Endothelial cell of umbilical vein (primary cell): Measurements from ENCODE around the gene CHN2. TPM values are rescaled to one million over a fixed set of nuclear protein-coding genes. Genes with fewer than 3 reads are reported as not detected.

Experiments used
- BruUV-seq: library from RNA; stranded (reverse); fragments of 400-500 nt; replicated peaks from 2 replicates; lab custom pipeline; 2021; lab: Mats Ljungman, UMichigan
- CTCF ChIA-PET: fragments of 300-600, 350-600 bp; sonication (Branson Sonifier 250); formaldehyde crosslinking; loops from one replicate; lab custom pipeline; 2021; ENCODE audit warnings: antibody characterized with exemption, inconsistent platforms; lab: Charles Lee
- POLR2A ChIA-PET: fragments of 300-600, 350-600 bp; sonication (Branson Sonifier 250); formaldehyde crosslinking; loops from one replicate; lab custom pipeline; 2021; ENCODE audit warnings: antibody characterized with exemption, inconsistent platforms; lab: Charles Lee
- DNase-seq: peaks from one replicate; pipeline ENCODE4 v3.0.0-alpha.2; 2011; ENCODE audit warnings: low read depth, low spot score
- FAIRE-seq: peaks from 2 replicates; lab custom pipeline; 2011; peaks lifted over from hg19 to GRCh38; lab: Jason Lieb, UNC
- H2AFZ ChIP-seq: 2 replicates; pipeline ENCODE4 v1.6.0; 2012; ENCODE audit warnings: low read depth, low read length, control low read depth, inconsistent platforms
- H3K27ac ChIP-seq: 2 replicates; pipeline ENCODE4 v1.5.1; 2011; ENCODE audit warnings: low read depth, mild to moderate bottlenecking, control low read depth, low read length, moderate library complexity; ENCODE audit not compliant: insufficient read depth
- H3K27me3 ChIP-seq, 2 experiments: 2 replicates each; pipeline versions ENCODE4 v1.6.0 to v1.6.1; 2011; ENCODE audit warnings: low read length in 2 of 2, mixed read lengths in 1 of 2; ENCODE audit not compliant: control insufficient read depth in 2 of 2, insufficient read depth in 2 of 2
- H3K36me3 ChIP-seq, 2 experiments: 2 replicates in 1 of 2; 3 replicates in 1 of 2; pipeline ENCODE4 v1.5.1; 2011; ENCODE audit warnings: low read length in 2 of 2, mild to moderate bottlenecking in 1 of 2, moderate library complexity in 1 of 2; ENCODE audit not compliant: control insufficient read depth in 2 of 2, insufficient read depth in 2 of 2; ENCODE audit errors: extremely low read depth in 1 of 2
- H3K4me1 ChIP-seq: 3 replicates; pipeline ENCODE4 v1.5.1; 2011; ENCODE audit warnings: mild to moderate bottlenecking, low read length; ENCODE audit not compliant: control insufficient read depth, insufficient read depth; ENCODE audit errors: extremely low read depth
- H3K4me2 ChIP-seq: 2 replicates; pipeline ENCODE4 v1.6.1; 2011; ENCODE audit warnings: low read length, control low read depth, mixed read lengths; ENCODE audit not compliant: insufficient read depth
- H3K4me3 ChIP-seq, 3 experiments: fragments of 200-600 bp in 1 of 3; sonication (generic), shearing (Covaris generic) in 1 of 3; replicated peaks in 1 of 3; 2 replicates each; pipeline ENCODE4 v1.5.1; 2011 to 2016; ENCODE audit warnings: control low read depth in 3 of 3, low read length in 3 of 3, mild to moderate bottlenecking in 2 of 3, inconsistent platforms in 1 of 3, low read depth in 1 of 3, moderate library complexity in 1 of 3; ENCODE audit not compliant: insufficient read depth in 1 of 3
- H3K79me2 ChIP-seq: 2 replicates; pipeline ENCODE4 v1.6.0; 2012; ENCODE audit warnings: low read length, inconsistent platforms; ENCODE audit not compliant: control insufficient read depth, insufficient read depth
- H3K9ac ChIP-seq: replicated peaks from 2 replicates; pipeline ENCODE3; 2011; ENCODE audit warnings: low read length, control low read depth; ENCODE audit not compliant: insufficient read depth; ENCODE audit errors: extremely low read depth
- H3K9me1 ChIP-seq: replicated peaks from 3 replicates; pipeline ENCODE4 v1.6.0; 2011; ENCODE audit warnings: mild to moderate bottlenecking, low read length; ENCODE audit not compliant: control insufficient read depth, insufficient read depth; ENCODE audit errors: extremely low read depth
- H3K9me3 ChIP-seq: replicated peaks from 2 replicates; pipeline ENCODE4 v1.5.1; 2012; ENCODE audit warnings: low read length, inconsistent platforms; ENCODE audit not compliant: control insufficient read depth, insufficient read depth
- H4K20me1 ChIP-seq: replicated peaks from 2 replicates; pipeline ENCODE3; 2011; ENCODE audit warnings: mild to moderate bottlenecking, low read length; ENCODE audit not compliant: control insufficient read depth, insufficient read depth; ENCODE audit errors: extremely low read depth
- EZH2 ChIP-seq: IDR thresholded peaks from 2 replicates; pipeline ENCODE4 v1.6.1; 2012; ENCODE audit warnings: borderline replicate concordance, low read depth, mild to moderate bottlenecking, moderate library complexity, low read length, inconsistent platforms; ENCODE audit not compliant: severe bottlenecking
- FOS ChIP-seq: IDR thresholded peaks from 2 replicates; pipeline ENCODE4 v1.6.1; 2011; ENCODE audit warnings: mild to moderate bottlenecking, low read length, moderate library complexity, borderline replicate concordance; ENCODE audit not compliant: insufficient read depth
- GATA2 ChIP-seq: IDR thresholded peaks from 2 replicates; pipeline ENCODE4 v1.7.0; 2011; ENCODE audit warnings: low read depth, mild to moderate bottlenecking, moderate library complexity, mixed read lengths, low read length; ENCODE audit not compliant: insufficient read length, insufficient read depth
- JUN ChIP-seq: IDR thresholded peaks from 2 replicates; pipeline ENCODE4 v1.6.1; 2011; ENCODE audit warnings: borderline replicate concordance, low read depth; ENCODE audit not compliant: insufficient read length, insufficient read depth
- MYC ChIP-seq: IDR thresholded peaks from one replicate; pipeline ENCODE4 v1.6.1; 2011; ENCODE audit warnings: mild to moderate bottlenecking, low read depth, low read length
- POLR2A ChIP-seq: IDR thresholded peaks from 2 replicates; pipeline ENCODE4 v1.6.1; 2012; ENCODE audit warnings: low read depth, mild to moderate bottlenecking, control low read depth, low read length
- POLR2AphosphoS5 ChIP-seq: IDR thresholded peaks from 2 replicates; pipeline ENCODE4 v1.6.1; 2012; ENCODE audit warnings: low read depth, mild to moderate bottlenecking, control low read depth, low read length, moderate library complexity; ENCODE audit not compliant: insufficient read depth
- dilution Hi-C: fragments of 300-500 bp; cut with MboI; formaldehyde crosslinking; loops from one replicate; pipeline ENCODE4 v1.15.0; 2019; ENCODE audit warnings: low sequenced_read_pairs; ENCODE audit not compliant: extremely low pct_ligation_motif_present
- intact Hi-C: fragments of 100-400 bp; cut with micrococcal nuclease; formaldehyde crosslinking; loops from one replicate; pipeline ENCODE4 v1.10.0; 2022
- polyA plus RNA-seq, 4 experiments: library from polyadenylated mRNA; depleted of rRNA in 3 of 4; stranded (reverse) in 3 of 4; unstranded in 1 of 4; fragments of >200 nt; gene quantifications; 2 replicates each; pipeline versions ENCODE4 v1.2.1 to v1.2.3, GENCODE V29; 2011 to 2012; ENCODE audit warnings: missing spikeins in 1 of 4
- total RNA-seq: library from RNA; stranded (reverse); gene quantifications from 2 replicates; pipeline ENCODE4 v1.2.3, GENCODE V29; 2021
- TF ChIP-seq, protein P1 (sequence below), 2 donors: IDR thresholded peaks; 1 replicate in 1 of 2; 2 replicates in 1 of 2; pipeline ENCODE4 v1.5.1; 2011; ENCODE audit warnings: low read length in 2 of 2, mild to moderate bottlenecking in 2 of 2, moderate library complexity in 2 of 2, control low read depth in 1 of 2, inconsistent platforms in 1 of 2, low read depth in 1 of 2; ENCODE audit not compliant: insufficient read depth in 1 of 2; ENCODE audit errors: extremely low read depth in 1 of 2
- TF ChIP-seq, protein P2 (sequence below): IDR thresholded peaks from 2 replicates; pipeline ENCODE4 v1.6.1; 2011; ENCODE audit not compliant: insufficient read depth, insufficient read length

Gene CHN2
- total and polyA plus RNA-seq, 2 donors (not counting 3 experiments of a cell fraction or from before 2014, with no cell fraction given): 1.4 to 5.0 TPM

- no peaks in the 10 kb centered on the region for H4K20me1 ChIP-seq
- no TSS peak for BruUV-seq
- no peaks in the 10 kb centered on the region for H3K9me3 ChIP-seq
- no peaks in the 10 kb centered on the region for H3K9me1 ChIP-seq
- POLR2A ChIA-PET: no interaction called here
- dilution Hi-C loops (no loop called here), intact Hi-C loops (no loop called here)
- H2AFZ ChIP-seq: no peak overlapping the region
- CTCF ChIA-PET: interaction anchor here (1.1 to 1.7 kb wide), 4 partner anchors 9 to 501 kb away, joined by 4 to 5 read pairs (median 5); no protein-coding TSS in a partner anchor
- no peak overlapping the region for H3K4me3 ChIP-seq
- H3K27ac ChIP-seq: no peak overlapping the region
- no peaks in the 10 kb centered on the region for H3K27me3 ChIP-seq
- no peaks in the 10 kb centered on the region for H3K36me3 ChIP-seq
- H3K4me2 ChIP-seq: no peak overlapping the region
- H3K4me1 ChIP-seq: no peaks in the 10 kb centered on the region
- no peaks in the 10 kb centered on the region for H3K79me2 ChIP-seq
- TF ChIP-seq EZH2 (no peak), JUN (no peak), MYC (no peak), POLR2AphosphoS5 (no peak), GATA2 (no peak), FOS (no peak), POLR2A (no peak)
- TF ChIP-seq, protein P1, sequence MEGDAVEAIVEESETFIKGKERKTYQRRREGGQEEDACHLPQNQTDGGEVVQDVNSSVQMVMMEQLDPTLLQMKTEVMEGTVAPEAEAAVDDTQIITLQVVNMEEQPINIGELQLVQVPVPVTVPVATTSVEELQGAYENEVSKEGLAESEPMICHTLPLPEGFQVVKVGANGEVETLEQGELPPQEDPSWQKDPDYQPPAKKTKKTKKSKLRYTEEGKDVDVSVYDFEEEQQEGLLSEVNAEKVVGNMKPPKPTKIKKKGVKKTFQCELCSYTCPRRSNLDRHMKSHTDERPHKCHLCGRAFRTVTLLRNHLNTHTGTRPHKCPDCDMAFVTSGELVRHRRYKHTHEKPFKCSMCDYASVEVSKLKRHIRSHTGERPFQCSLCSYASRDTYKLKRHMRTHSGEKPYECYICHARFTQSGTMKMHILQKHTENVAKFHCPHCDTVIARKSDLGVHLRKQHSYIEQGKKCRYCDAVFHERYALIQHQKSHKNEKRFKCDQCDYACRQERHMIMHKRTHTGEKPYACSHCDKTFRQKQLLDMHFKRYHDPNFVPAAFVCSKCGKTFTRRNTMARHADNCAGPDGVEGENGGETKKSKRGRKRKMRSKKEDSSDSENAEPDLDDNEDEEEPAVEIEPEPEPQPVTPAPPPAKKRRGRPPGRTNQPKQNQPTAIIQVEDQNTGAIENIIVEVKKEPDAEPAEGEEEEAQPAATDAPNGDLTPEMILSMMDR (IDR thresholded peaks at IDR 0.05; ENCODE audit: extremely low read depth in 1 of 2, insufficient read depth in 1 of 2, low read depth in 1 of 2, low read length in 2 of 2): no peak
- TF ChIP-seq, protein P2, sequence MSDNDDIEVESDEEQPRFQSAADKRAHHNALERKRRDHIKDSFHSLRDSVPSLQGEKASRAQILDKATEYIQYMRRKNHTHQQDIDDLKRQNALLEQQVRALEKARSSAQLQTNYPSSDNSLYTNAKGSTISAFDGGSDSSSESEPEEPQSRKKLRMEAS: no peak
- DNase-seq (no peak), FAIRE-seq (no peak)
- H3K9ac ChIP-seq: no peak overlapping the region
Measured at GRCh38 chr7:29422829-29423228, 228.3 kb downstream of the CHN2 start.
